Astrocyte (in vitro differentiated cells and primary cell): Measurements from ENCODE around the gene CACNG7.

Experiments
- CTCF ChIP-seq: IDR thresholded peaks from 2 replicates; pipeline ENCODE4 v1.5.1; 2011; ENCODE audit warnings: low read depth, mild to moderate bottlenecking, inconsistent platforms, low read length, moderate library complexity; ENCODE audit not compliant: insufficient read depth
- EZH2 ChIP-seq: IDR thresholded peaks from 2 replicates; pipeline ENCODE4 v1.6.1; 2012; ENCODE audit warnings: mild to moderate bottlenecking, low read length, inconsistent platforms; ENCODE audit not compliant: insufficient read depth

- TF ChIP-seq CTCF (no peak), EZH2 (no peak)
Measured at GRCh38 chr19:53892981-53893325, 16.1 kb upstream of the CACNG7 start.
